Lung (tissue), 12 donors: ENCODE data around the gene FLOT1. TPM values are rescaled to one million over a fixed set of nuclear protein-coding genes. Genes with fewer than 3 reads are reported as not detected.

ENCODE experiments used
- ATAC-seq: fragments of 200-7000 bp; cut with Tn5 transposase; one replicate; pipeline ENCODE4 v1.9.1; 2020; ENCODE audit warnings: moderate number of reproducible peaks; ENCODE audit not compliant: insufficient read depth, low FRiP score
- DNase-seq, 3 donors: peaks; one replicate each; pipeline ENCODE4 v3.0.0-alpha.2; 2013 to 2017
- H3K27ac ChIP-seq, 2 donors: one replicate each; pipeline ENCODE4 v1.5.1; 2013; ENCODE audit warnings: mild to moderate bottlenecking in 2 of 2, moderate library complexity in 2 of 2, control low read depth in 1 of 2, inconsistent platforms in 1 of 2, low read depth in 1 of 2, low read length in 1 of 2
- H3K27me3 ChIP-seq, 3 donors: one replicate each; pipeline ENCODE4 v1.5.1; 2013; ENCODE audit warnings: low read length in 2 of 3; ENCODE audit not compliant: control insufficient read depth in 3 of 3, insufficient read depth in 3 of 3
- H3K36me3 ChIP-seq, 4 donors: one replicate each; pipeline ENCODE4 v1.5.1; 2013; ENCODE audit warnings: low read length in 4 of 4, mild to moderate bottlenecking in 1 of 4, moderate library complexity in 1 of 4; ENCODE audit not compliant: control insufficient read depth in 4 of 4, insufficient read depth in 4 of 4
- H3K4me1 ChIP-seq, 5 donors: one replicate each; pipeline ENCODE4 v1.5.1; 2013; ENCODE audit warnings: low read length in 5 of 5, mild to moderate bottlenecking in 2 of 5, moderate library complexity in 1 of 5; ENCODE audit not compliant: control insufficient read depth in 5 of 5, insufficient read depth in 5 of 5
- H3K4me3 ChIP-seq: one replicate; pipeline ENCODE4 v1.5.1; 2013; ENCODE audit warnings: mild to moderate bottlenecking, control low read depth, moderate library complexity
- H3K9ac ChIP-seq, 2 donors: one replicate each; pipeline ENCODE4 v1.5.1; 2013; ENCODE audit warnings: low read length in 2 of 2, control low read depth in 1 of 2; ENCODE audit not compliant: insufficient read depth in 1 of 2
- H3K9me3 ChIP-seq, 4 donors: one replicate each; pipeline ENCODE4 v1.5.1; 2013; ENCODE audit warnings: low read length in 3 of 4, mild to moderate bottlenecking in 1 of 4, moderate library complexity in 1 of 4; ENCODE audit not compliant: control insufficient read depth in 4 of 4, insufficient read depth in 3 of 4
- CTCF ChIP-seq: IDR thresholded peaks from 2 replicates; pipeline ENCODE4 v1.5.1; 2012; ENCODE audit warnings: mild to moderate bottlenecking; ENCODE audit errors: control extremely low read depth, extremely low read depth
- WGBS, 2 donors: extraction: QIAGEN DNeasy Blood & Tissue Kit; methylation state at CpG; one replicate each; pipeline ENCODE4 v1.1.7; 2013; 5-methylcytosine and 5-hydroxymethylcytosine counted together
- polyA plus RNA-seq, 2 donors: library from polyadenylated mRNA; stranded (reverse); fragments of 200-250 nt; gene quantifications; one replicate each; pipeline ENCODE4 v1.2.1, GENCODE V29; 2013
- total RNA-seq, 2 donors: library from RNA; depleted of rRNA in 1 of 2; stranded (reverse); fragments of >200 nt in 1 of 2; gene quantifications; one replicate each; pipeline ENCODE4 v1.2.1, GENCODE V29; 2014 to 2021
- donor health status: control.
- donor health status: control.
- donor health status: Bipolar disorder and iron deficiency.
- donor health status: healthy.
- donor health status: DM: yes; HTN: yes; CAD: no.

FLOT1 gene
- total and polyA plus RNA-seq, 4 donors = 88.0 to 474 (median 188) TPM

GRCh38 chr6:30688569-30688968 lies 53.9 kb downstream of the FLOT1 start:
- ATAC-seq (no peak), DNase-seq (no peak)
- Histone ChIP-seq H3K9ac (peak overlapping the region in 1 of 2 donors; percentile 26), H3K27me3 (no peaks in the 10 kb centered on the region), H3K27ac (peak overlapping the region; percentile 95 to 98), H3K4me1 (peaks cover 0 to 61% (median 25%) of the 10 kb centered on the region in 5 donors), H3K9me3 (no peaks in the 10 kb centered on the region), H3K4me3 (no peak overlapping the region), H3K36me3 (peaks cover 0 to 9% (median 2%) of the 10 kb centered on the region in 4 donors)
- 92% methylated on average over 9 of the region's 9 CpGs for WGBS, 2 donors
- no peak for TF ChIP-seq CTCF

- Histone ChIP-seq H3K27ac (peak overlapping the region; percentile 95 to 98), H3K36me3 (peaks cover 0 to 13% (median 2%) of the 10 kb centered on the region in 4 donors), H3K9me3 (no peaks in the 10 kb centered on the region), H3K4me1 (peaks cover 0 to 68% (median 25%) of the 10 kb centered on the region in 5 donors), H3K4me3 (peak overlapping the region; percentile 66), H3K9ac (peak overlapping the region in 1 of 2 donors; percentile 26), H3K27me3 (no peaks in the 10 kb centered on the region)
- no peak for ATAC-seq
- DNase-seq = peak; percentile 61 to 74 (median 64)
- no peak for TF ChIP-seq CTCF
- WGBS, 2 donors = 19 to 22% methylated on average over 22 of the region's 22 CpGs
Observed at GRCh38 chr6:30687659-30688431, 54.6 kb downstream of the FLOT1 start.

- peak overlapping the region; percentile 66 for H3K4me3 ChIP-seq
- H3K36me3 ChIP-seq = peaks cover 0 to 13% (median 2%) of the 10 kb centered on the region in 4 donors
- 1% methylated on average over 47 to 52 of the region's 52 CpGs for WGBS, 2 donors
- DNase-seq (peak; percentile 94 to 98 (median 95)), ATAC-seq (peak; percentile 63)
- peak overlapping the region; percentile 95 to 98 for H3K27ac ChIP-seq
- no peaks in the 10 kb centered on the region for H3K27me3 ChIP-seq
- H3K9me3 ChIP-seq = no peaks in the 10 kb centered on the region
- no peak for TF ChIP-seq CTCF
- peak overlapping the region in 1 of 2 donors; percentile 60 for H3K9ac ChIP-seq
- H3K4me1 ChIP-seq = peaks cover 0 to 76% (median 25%) of the 10 kb centered on the region in 5 donors
Observed at GRCh38 chr6:30686908-30687658, 55.4 kb downstream of the FLOT1 start.
